HCT116 (cell line): Measurements from ENCODE around the gene TMEM106C. TPM values are rescaled to one million over a fixed set of nuclear protein-coding genes. Genes with fewer than 3 reads are reported as not detected.

Source experiments
- ATAC-seq: fragments of 200-7000 bp; cut with Tn5 transposase; 2 replicates; pipeline ENCODE4 v1.9.1; 2020; ENCODE audit warnings: mild to moderate bottlenecking, moderate library complexity
- BruUV-seq: library from RNA; stranded (reverse); fragments of 400-500 nt; replicated peaks from 2 replicates; lab custom pipeline; 2021; lab: Mats Ljungman, UMichigan
- CTCF ChIA-PET: fragments of 300-600 bp; sonication (Branson Sonifier 250); formaldehyde crosslinking; loops from one replicate; lab custom pipeline; 2021; ENCODE audit warnings: antibody characterized with exemption; lab: Charles Lee
- POLR2A ChIA-PET: fragments of 300-600, 350-600 bp; sonication (Branson Sonifier 250); formaldehyde crosslinking; loops from one replicate; lab custom pipeline; 2021; ENCODE audit warnings: antibody characterized with exemption; lab: Charles Lee
- RAD21 ChIA-PET, 2 experiments: fragments of 300-600 bp; sonication (Branson Sonifier 250); formaldehyde crosslinking; loops; one replicate each; lab custom pipeline; 2023; ENCODE audit warnings: low total read pairs in 2 of 2; ENCODE audit not compliant: uncharacterized antibody in 2 of 2, unreplicated experiment in 2 of 2, low non-redundant PET in 1 of 2; lab: Charles Lee
- DNase-seq: peaks from one replicate; pipeline ENCODE4 v3.0.0-alpha.2; 2010; ENCODE audit warnings: low read depth, low spot score
- H2AFZ ChIP-seq: fragments of 200-600 bp; shearing (Covaris generic), sonication (generic); 2 replicates; pipeline ENCODE4 v1.6.1; 2017; ENCODE audit warnings: low read depth, mixed run types, mixed read lengths, antibody characterized with exemption, low read length; ENCODE audit not compliant: poor library complexity, severe bottlenecking
- H3K27ac ChIP-seq: 2 replicates; pipeline ENCODE4 v1.5.1; 2012; ENCODE audit warnings: low read depth, low read length
- H3K27me3 ChIP-seq: fragments of 200-600 bp; sonication (generic); 2 replicates; pipeline ENCODE4 v1.6.1; 2016; ENCODE audit warnings: mixed run types, low read length, mixed read lengths; ENCODE audit not compliant: insufficient read depth
- H3K36me3 ChIP-seq, 2 experiments: fragments of 200-500 bp in 1 of 2; fragments of 200-600 bp in 1 of 2; sonication (Bioruptor generic) in 1 of 2; sonication (generic) in 1 of 2; 2 replicates each; pipeline versions ENCODE4 v1.5.1 to v1.6.1; 2014 to 2016; ENCODE audit warnings: low read length in 2 of 2, inconsistent platforms in 1 of 2, mixed read lengths in 1 of 2, mixed run types in 1 of 2; ENCODE audit not compliant: insufficient read depth in 2 of 2, control insufficient read depth in 1 of 2
- H3K4me1 ChIP-seq, 2 experiments: fragments of 200-600 bp in 1 of 2; sonication (generic) in 1 of 2; 2 replicates each; pipeline versions ENCODE4 v1.5.1 to v1.6.1; 2012 to 2017; ENCODE audit warnings: low read length in 2 of 2, inconsistent platforms in 1 of 2, mild to moderate bottlenecking in 1 of 2, mixed read lengths in 1 of 2, mixed run types in 1 of 2, moderate library complexity in 1 of 2; ENCODE audit not compliant: insufficient read depth in 2 of 2, control insufficient read depth in 1 of 2
- H3K4me2 ChIP-seq: fragments of 200-600 bp; sonication (generic); 2 replicates; pipeline ENCODE4 v1.6.1; 2017; ENCODE audit warnings: mixed run types, low read length, mixed read lengths
- H3K4me3 ChIP-seq, 2 experiments: fragments of 200-600 bp in 1 of 2; sonication (generic) in 1 of 2; replicated peaks in 1 of 2; 2 replicates each; pipeline ENCODE4 v1.5.1; 2011 to 2016; ENCODE audit warnings: low read length in 2 of 2, control low read depth in 1 of 2, low read depth in 1 of 2, mild to moderate bottlenecking in 1 of 2, mixed read lengths in 1 of 2, mixed run types in 1 of 2
- H3K79me2 ChIP-seq: fragments of 200-600 bp; sonication (generic); 2 replicates; pipeline ENCODE4 v1.6.1; 2017; ENCODE audit warnings: mild to moderate bottlenecking, mixed run types, low read length, moderate library complexity, mixed read lengths; ENCODE audit not compliant: insufficient read depth
- H3K9ac ChIP-seq: fragments of 200-600 bp; sonication (generic); 2 replicates; pipeline ENCODE4 v1.6.1; 2016; ENCODE audit warnings: low read length, mixed read lengths
- H3K9me2 ChIP-seq: fragments of 200-600 bp; sonication (generic), shearing (Covaris generic); 2 replicates; pipeline ENCODE4 v1.6.1; 2017; ENCODE audit warnings: mixed run types, mild to moderate bottlenecking, moderate library complexity; ENCODE audit not compliant: insufficient read depth
- H3K9me3 ChIP-seq, 2 experiments: fragments of 200-500 bp in 1 of 2; fragments of 200-600 bp in 1 of 2; sonication (Bioruptor generic) in 1 of 2; sonication (generic) in 1 of 2; 2 replicates each; pipeline ENCODE4 v1.6.1; 2014 to 2017; ENCODE audit warnings: low read length in 2 of 2, mixed read lengths in 2 of 2, inconsistent platforms in 1 of 2, low read depth in 1 of 2, mild to moderate bottlenecking in 1 of 2, mixed run types in 1 of 2, moderate library complexity in 1 of 2; ENCODE audit not compliant: control insufficient read depth in 1 of 2, insufficient read depth in 1 of 2
- H4K20me1 ChIP-seq: fragments of 200-600 bp; sonication (generic), shearing (Covaris generic); 2 replicates; pipeline ENCODE4 v1.6.1; 2017; ENCODE audit warnings: mixed run types, mild to moderate bottlenecking, moderate library complexity; ENCODE audit not compliant: insufficient read depth
- ATF3 ChIP-seq: IDR thresholded peaks from 2 replicates; pipeline ENCODE4 v1.6.1; 2012
- CBX3 ChIP-seq: IDR thresholded peaks from 2 replicates; pipeline ENCODE4 v1.6.1; 2012; ENCODE audit warnings: low read depth
- CEBPB ChIP-seq: IDR thresholded peaks from 2 replicates; pipeline ENCODE4 v1.6.1; 2012; ENCODE audit warnings: low read depth
- ELF1 ChIP-seq: IDR thresholded peaks from 2 replicates; pipeline ENCODE4 v1.6.1; 2012; ENCODE audit warnings: low read depth, borderline replicate concordance
- EZH2phosphoT487 ChIP-seq: fragments of 200-600 bp; IDR thresholded peaks from 2 replicates; pipeline ENCODE4 v1.6.1; 2018; ENCODE audit warnings: antibody characterized with exemption, borderline replicate concordance
- FOSL1 ChIP-seq: IDR thresholded peaks from 2 replicates; pipeline ENCODE4 v1.6.1; 2012; ENCODE audit warnings: low read depth
- JUND ChIP-seq: IDR thresholded peaks from 2 replicates; pipeline ENCODE4 v1.6.1; 2012
- POLR2A ChIP-seq: IDR thresholded peaks from 2 replicates; pipeline ENCODE4 v1.7.0; 2011; ENCODE audit warnings: borderline replicate concordance; ENCODE audit not compliant: insufficient read depth, insufficient read length; ENCODE audit errors: extremely low read depth
- POLR2AphosphoS5 ChIP-seq: IDR thresholded peaks from 2 replicates; pipeline ENCODE4 v1.6.1; 2011; ENCODE audit warnings: mild to moderate bottlenecking, low read depth, low read length, moderate library complexity
- RAD21 ChIP-seq: IDR thresholded peaks from 2 replicates; pipeline ENCODE4 v1.6.1; 2012; ENCODE audit warnings: low read depth, mild to moderate bottlenecking
- REST ChIP-seq: IDR thresholded peaks from 2 replicates; pipeline ENCODE4 v1.6.1; 2012; ENCODE audit warnings: low read depth
- SIN3A ChIP-seq: IDR thresholded peaks from 2 replicates; pipeline ENCODE4 v1.6.1; 2012; ENCODE audit warnings: low read depth
- SP1 ChIP-seq: IDR thresholded peaks from 2 replicates; pipeline ENCODE4 v1.6.1; 2012; ENCODE audit warnings: low read depth
- ZFX ChIP-seq: fragments of 450-650 bp; IDR thresholded peaks from 2 replicates; pipeline ENCODE4 v1.6.1; 2017
- ZNF274 ChIP-seq: fragments of 200-500 bp; sonication (Bioruptor generic); IDR thresholded peaks from 2 replicates; pipeline ENCODE4 v1.6.1; 2014; ENCODE audit warnings: mild to moderate bottlenecking, low read depth, low read length, inconsistent platforms
- intact Hi-C: fragments of 100-400 bp; cut with micrococcal nuclease; formaldehyde crosslinking; loops from 2 replicates; pipeline ENCODE4 v1.10.0; 2022
- total RNA-seq: library from RNA; stranded (reverse); gene quantifications from one replicate; pipeline ENCODE4 v1.2.1, GENCODE V29; 2021; ENCODE audit not compliant: unreplicated experiment
- TF ChIP-seq, protein P1 (sequence below), 3 experiments: fragments of 200-600 bp in 1 of 3; sonication (generic) in 1 of 3; IDR thresholded peaks in 2 of 3; conservative IDR thresholded peaks in 1 of 3; 2 replicates each; pipeline ENCODE4 v1.5.1; 2012 to 2017; ENCODE audit warnings: low read depth in 2 of 3, low read length in 2 of 3, antibody characterized with exemption in 1 of 3, borderline replicate concordance in 1 of 3, control low read depth in 1 of 3, mild to moderate bottlenecking in 1 of 3, mixed read lengths in 1 of 3, mixed run types in 1 of 3, moderate library complexity in 1 of 3; ENCODE audit not compliant: insufficient read depth in 1 of 3
- TF ChIP-seq, protein P2 (sequence below): IDR thresholded peaks from 2 replicates; pipeline ENCODE4 v1.6.1; 2012

The TMEM106C gene
- total RNA-seq, 1 experiment from 2014 or later, result 94.7 TPM

- POLR2A ChIA-PET, result no interaction called here
Measured at GRCh38 chr12:48004053-48004941, 40.9 kb downstream of the TMEM106C start, which contains the start of gene COL2A1. COL2A1 (minus strand) TSS chr12:48004476; CDS start chr12:48004321, 155 bp downstream.

More at GRCh38 chr12:48004053-48004941, 40.9 kb downstream of the TMEM106C start, which contains the start of gene COL2A1:
- Histone ChIP-seq H3K79me2 (no peaks in the 10 kb centered on the region), H3K27me3 (peaks cover 7% of the 10 kb centered on the region; the same call in 1 of the 2 replicates), H2AFZ (no peak within 1 kb of the TSS), H4K20me1 (no peaks in the 10 kb centered on the region), H3K4me1 (peaks cover 9 to 21% of the 10 kb centered on the region in 2 experiments), H3K4me3 (no peak within 1 kb of the TSS), H3K36me3 (no peaks in the 10 kb centered on the region), H3K27ac (no peak within 1 kb of the TSS), H3K9me3 (no peaks in the 10 kb centered on the region), H3K9me2 (no peaks in the 10 kb centered on the region), H3K9ac (no peak within 1 kb of the TSS), H3K4me2 (no peak within 1 kb of the TSS)
- BruUV-seq, result no TSS peak
- TF ChIP-seq ELF1 (no peak), SP1 (no peak), REST (no peak), RAD21 (no peak), ZFX (no peak), SIN3A (no peak), POLR2A (no peak), FOSL1 (no peak), EZH2phosphoT487 (no peak), ZNF274 (no peak), JUND (no peak), CEBPB (no peak), POLR2AphosphoS5 (no peak), ATF3 (no peak), CBX3 (no peak)
- TF ChIP-seq, protein P1, sequence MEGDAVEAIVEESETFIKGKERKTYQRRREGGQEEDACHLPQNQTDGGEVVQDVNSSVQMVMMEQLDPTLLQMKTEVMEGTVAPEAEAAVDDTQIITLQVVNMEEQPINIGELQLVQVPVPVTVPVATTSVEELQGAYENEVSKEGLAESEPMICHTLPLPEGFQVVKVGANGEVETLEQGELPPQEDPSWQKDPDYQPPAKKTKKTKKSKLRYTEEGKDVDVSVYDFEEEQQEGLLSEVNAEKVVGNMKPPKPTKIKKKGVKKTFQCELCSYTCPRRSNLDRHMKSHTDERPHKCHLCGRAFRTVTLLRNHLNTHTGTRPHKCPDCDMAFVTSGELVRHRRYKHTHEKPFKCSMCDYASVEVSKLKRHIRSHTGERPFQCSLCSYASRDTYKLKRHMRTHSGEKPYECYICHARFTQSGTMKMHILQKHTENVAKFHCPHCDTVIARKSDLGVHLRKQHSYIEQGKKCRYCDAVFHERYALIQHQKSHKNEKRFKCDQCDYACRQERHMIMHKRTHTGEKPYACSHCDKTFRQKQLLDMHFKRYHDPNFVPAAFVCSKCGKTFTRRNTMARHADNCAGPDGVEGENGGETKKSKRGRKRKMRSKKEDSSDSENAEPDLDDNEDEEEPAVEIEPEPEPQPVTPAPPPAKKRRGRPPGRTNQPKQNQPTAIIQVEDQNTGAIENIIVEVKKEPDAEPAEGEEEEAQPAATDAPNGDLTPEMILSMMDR (IDR thresholded peaks at IDR 0.05 in 2 of 3, conservative IDR thresholded peaks at IDR 0.05 in 1 of 3; ENCODE audit: borderline replicate concordance in 1 of 3, insufficient read depth in 1 of 3, low read depth in 2 of 3, low read length in 2 of 3), result no peak
- TF ChIP-seq, protein P2, sequence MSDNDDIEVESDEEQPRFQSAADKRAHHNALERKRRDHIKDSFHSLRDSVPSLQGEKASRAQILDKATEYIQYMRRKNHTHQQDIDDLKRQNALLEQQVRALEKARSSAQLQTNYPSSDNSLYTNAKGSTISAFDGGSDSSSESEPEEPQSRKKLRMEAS, result no peak
- no peak for DNase-seq
- no peak for ATAC-seq
- intact Hi-C loops, result no loop called here
- RAD21 ChIA-PET, result no interaction called here
- CTCF ChIA-PET, result no interaction called here
